ENCODE measurements around the gene CSNK1G1.
"Not testable (repeated sequence)": the region's sequence is repeated elsewhere in the genome, so short reads cannot be mapped to it uniquely, and the experiment has no call there.

The CSNK1G1 gene

DNA sequence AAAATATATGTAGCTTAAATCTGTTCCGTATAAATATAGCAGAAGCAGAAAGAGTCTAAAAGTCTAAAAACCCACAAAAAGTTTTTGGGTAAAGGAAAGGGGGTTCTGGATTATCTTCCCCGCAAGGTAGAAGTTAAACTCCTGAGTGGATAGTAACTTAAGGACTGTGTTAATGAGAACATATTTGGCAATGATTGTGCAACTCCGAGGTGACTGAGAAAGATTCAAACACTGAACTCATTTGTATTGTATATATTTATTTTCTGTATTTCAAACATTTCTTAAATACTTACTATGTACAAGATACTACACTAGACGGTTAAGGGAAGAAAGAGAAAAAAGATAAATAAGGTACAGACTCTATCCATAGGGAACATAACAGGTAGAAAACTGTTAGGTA lies 120.4 kb downstream of the CSNK1G1 start:
- DNase-seq, result no peak

DNA sequence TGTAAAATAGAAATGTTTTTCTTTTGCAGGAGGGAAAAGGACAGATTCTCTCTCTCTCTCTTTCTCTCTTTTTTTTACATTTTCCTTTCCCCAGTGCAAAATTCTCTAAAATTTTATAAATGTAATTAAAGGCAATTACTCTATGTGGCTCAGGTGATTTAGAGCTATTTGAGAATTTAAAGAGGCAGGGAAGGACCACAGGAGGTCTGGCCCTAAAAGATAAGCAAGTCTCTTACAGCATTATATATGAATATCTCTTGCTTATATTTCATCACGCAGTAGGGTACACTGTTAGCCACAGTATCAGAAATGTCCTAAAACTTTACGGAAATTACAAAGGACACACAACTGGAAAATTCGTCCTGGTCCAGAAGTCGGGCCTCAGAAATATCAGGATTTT lies 122.7 kb downstream of the CSNK1G1 start:
- no peak for DNase-seq

DNA sequence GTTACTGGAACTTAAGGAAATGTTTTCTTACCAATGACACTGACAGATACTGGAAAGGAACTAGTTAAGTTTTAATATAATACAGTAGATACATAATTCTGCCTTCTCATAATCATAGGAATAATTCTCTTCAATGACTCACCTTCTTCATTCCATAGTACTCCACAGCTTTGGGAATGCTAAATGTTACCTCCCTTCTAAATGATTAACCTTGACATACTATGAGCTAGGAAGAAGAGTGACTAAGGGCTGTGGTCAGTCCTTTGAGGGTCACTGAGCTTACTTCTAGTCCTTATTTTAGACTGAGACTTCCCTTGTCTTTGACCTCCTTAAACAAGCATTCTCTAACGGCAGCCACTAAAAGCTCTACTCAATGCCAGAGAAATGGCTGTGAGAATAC lies 123.6 kb downstream of the CSNK1G1 start:
- no peak for DNase-seq

DNA sequence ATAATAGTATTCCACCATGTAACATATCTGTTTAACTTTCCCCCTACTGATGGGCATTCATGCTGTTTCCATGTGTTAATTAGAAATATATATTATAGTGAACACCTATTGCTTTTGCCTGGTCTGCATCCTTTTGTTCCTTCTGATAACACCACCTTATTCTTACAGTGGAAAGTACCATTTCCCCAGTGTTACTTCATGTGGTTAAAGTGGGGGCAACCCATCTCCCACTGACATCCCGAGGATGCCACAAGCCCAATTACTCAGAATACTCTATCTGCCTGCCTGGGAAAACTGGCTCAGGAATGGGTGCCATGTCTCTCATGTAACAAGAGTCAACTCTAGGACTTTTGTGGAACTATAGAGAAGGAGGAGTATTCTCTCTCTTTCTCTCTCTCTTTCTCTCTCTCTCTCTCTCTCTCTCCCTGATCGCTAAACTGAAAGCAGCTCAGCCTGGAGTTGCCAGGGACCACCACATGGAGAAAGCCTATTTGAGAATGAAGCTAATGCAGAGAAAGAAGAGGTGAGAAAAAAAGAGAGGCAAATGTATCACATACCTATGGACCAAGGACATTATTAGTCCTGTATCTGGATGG lies 126.7 kb downstream of the CSNK1G1 start:
- DNase-seq, result no peak

DNA sequence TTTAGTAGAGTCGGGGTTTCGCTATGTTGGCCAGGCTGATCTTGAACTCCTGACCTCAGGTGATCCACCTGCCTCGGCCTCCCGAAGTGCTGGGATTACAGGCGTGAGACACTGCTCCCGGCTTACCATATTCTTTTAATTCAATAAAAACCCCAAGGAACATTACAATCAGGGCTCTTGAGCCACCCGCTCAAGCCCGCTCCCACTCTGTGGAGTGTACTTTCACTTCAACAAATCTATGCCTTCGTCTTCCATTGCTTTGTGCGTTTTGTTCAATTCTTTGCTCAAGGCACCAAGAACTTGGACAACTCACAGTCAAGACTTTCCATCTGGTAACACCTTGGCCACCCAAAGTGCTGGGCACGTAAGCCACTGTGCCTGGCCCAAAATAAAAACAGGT lies 130.2 kb downstream of the CSNK1G1 start:
- no peak for DNase-seq

DNA sequence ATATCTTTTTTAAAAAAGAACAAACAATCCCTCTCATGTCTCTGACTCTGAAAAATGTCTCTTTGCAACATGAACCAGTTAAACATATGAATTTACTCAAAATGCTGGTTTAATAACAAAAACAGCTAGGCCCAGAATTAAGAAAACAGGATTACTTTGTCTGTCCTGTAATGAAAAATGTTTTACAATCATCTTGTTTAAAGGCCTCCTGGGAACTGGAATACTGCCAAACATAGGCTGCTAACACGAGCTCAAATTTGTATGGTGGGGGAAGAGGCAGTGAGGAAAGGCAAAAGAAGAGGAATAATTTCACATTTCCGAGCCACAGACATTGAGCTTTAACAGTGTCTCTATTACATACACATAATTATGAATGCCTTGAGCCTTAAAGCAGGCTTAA lies 131.5 kb downstream of the CSNK1G1 start:
- no peak for DNase-seq

DNA sequence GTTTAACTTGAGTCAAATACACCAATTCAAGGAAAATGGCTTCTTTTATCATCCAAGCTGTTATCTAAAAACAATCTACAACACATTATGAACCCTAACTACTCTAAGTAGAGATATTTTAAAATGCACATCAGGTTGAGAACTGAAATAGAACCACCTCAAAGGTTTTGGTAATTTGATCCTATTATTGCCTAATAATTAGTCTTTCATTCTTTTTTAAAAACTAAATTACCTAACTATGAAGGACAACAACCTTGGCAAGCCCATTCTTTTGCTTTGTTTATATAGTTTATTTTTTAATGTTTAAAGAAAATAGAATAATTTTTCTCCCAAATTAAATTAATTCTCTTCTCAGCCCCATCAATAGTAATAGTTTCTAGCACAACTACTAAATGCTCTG lies 132.1 kb downstream of the CSNK1G1 start:
- no peak for DNase-seq

DNA sequence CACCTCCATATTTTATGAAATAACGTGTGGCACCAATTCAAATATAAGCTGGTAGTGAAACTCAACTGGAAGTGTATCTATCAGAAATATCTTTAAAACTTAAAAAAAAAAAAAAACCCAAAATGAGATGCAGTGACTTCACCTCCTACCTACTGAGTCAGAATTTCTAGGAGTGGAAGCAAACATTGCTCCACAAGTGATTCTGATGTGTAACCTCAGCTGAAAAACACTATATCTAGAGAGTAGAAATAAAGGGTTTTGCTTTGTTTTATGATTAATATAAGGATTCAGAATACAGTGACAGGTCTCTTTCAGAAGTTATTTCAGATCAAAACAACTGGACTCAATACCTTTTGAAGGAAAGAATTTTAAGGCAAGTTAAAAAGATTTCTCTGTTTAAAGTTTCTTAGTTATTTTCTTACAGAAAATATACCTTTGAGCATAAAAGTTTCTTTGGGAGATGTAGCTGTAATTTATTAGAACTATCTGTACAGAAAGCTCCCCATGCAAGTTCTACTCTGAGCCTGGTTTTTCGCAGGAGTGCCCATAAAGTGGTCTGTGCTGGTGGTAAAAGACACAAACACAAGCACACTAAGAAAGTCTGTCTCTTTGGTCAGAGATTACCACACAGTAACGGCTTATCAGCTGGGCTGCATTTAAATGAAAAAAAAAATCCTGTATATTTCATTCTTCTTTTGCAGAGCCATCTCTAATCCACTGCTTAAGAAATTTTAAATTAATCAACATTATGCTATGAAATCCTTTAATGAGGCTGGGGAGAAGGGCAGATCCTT lies 133.2 kb downstream of the CSNK1G1 start:
- DNase-seq, result no peak

DNA sequence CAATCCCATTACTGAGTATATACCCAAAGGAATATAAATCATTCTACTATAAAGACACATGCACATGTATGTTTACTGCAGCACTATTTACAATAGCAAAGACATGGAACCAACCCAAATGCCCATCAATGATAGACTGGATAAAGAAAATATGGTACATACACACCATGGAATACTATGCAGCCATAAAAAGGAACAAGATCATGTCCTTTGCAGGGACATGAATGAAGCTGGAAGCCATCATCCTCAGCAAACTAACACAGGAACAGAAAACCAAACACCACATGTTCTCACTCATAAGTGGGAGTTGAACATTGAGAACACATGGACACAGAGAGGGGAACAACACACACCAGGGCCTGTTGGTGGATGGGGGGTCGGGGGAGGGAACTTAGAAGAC lies 134.1 kb downstream of the CSNK1G1 start:
- not testable (repeated sequence) for DNase-seq

DNA sequence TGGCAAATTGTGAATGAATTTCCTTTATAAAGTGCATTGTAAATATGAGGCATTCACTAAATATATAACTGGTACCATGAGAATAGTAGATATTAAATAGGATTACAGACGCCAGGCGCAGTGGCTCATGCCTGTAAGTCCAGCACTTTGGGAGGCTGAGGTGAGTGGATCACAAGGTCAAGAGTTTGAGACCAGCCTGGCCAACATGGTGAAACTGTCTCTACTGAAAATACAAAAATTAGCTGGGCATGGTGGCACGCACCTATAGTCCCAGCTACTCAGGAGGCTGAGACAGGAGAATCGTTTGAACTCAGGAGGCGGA lies 138.6 kb downstream of the CSNK1G1 start:
- DNase-seq, result not testable (repeated sequence)

DNA sequence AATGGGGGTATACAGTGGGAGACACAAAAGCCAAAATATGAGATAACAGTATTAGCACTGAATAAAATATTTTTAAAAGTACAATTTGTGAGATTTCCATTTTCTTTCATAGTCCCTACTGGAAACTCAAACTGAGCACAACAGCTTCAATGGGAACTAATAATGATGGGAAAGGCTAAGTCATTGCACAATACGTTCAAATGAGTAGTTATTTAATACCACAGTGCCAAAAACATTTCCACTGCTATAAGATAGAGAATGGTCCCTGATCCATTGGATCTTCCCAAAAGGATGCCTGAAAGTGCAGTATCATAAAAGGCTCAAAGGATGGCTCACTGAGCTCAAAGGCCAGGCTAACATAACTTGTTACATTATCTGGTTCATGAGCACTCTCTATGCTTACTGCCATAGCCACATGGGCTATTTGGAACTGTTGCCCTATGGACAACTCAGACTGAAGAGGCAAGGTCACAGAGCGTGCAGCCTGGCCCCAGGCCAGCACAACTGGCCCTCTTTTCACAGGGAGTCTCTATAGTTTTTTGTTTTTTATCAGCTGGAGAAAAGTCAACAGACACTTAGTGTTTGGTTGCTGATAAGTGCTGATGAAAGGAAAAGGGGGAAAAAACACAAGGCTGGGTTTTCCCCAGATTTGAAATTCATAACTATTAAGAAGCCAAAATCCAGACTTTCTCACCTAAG lies 139.1 kb downstream of the CSNK1G1 start:
- DNase-seq, result no peak

DNA sequence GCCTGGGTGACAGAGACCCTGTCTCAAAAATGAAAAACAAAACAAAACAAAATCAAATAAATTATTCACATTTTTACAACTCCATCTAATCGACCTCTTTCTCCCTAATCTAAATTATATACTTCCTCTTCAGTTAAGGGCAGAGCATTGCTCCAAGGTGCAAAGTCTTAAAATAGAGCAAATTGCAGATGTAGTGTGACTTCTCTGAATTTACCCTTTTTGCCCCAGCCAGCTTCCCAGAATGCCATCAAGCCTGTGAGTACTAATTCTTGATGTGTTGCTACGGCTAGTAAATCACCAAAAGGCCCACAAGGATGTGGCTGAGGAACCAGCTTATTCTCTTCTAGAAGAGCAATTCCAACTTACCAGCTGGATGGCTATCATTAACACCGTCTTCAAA lies 139.8 kb downstream of the CSNK1G1 start:
- DNase-seq, result no peak

DNA sequence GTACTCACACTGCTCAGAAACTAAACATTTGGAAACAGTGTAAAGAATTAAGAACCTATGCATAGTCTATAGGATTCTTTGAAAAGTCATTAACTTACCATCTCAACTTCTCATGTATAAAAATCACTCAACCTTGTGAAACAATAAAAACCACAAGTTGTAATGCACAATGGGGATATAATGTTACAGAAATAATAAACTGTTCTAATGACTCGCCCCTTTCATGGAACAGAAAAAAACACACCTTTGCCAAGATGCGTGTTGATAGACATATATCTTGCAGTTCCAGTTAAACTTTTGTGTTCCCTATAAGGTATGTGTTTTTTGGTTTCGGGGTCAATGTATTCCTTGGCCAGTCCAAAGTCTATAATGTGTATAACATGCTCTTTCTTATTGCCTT lies 142.3 kb downstream of the CSNK1G1 start:
- DNase-seq, result no peak

DNA sequence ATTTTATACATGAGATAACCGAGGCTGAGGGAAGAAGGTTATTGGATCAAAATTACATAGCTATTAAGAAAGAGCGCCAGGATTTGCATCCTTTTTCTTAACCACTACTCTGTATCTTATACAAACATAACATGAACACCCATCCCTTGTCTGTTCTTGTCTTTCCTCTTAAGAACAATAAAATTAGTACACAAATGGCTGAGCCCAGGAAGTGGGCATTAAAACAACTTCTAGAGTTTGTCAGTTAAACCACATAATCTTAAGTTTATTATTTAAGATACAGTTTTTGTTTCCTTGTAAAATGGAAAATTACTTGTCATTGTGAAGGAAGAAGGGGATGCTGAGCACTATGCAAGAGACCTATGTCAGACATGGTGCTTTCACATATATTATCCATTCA lies 144.3 kb downstream of the CSNK1G1 start:
- no peak for DNase-seq

DNA sequence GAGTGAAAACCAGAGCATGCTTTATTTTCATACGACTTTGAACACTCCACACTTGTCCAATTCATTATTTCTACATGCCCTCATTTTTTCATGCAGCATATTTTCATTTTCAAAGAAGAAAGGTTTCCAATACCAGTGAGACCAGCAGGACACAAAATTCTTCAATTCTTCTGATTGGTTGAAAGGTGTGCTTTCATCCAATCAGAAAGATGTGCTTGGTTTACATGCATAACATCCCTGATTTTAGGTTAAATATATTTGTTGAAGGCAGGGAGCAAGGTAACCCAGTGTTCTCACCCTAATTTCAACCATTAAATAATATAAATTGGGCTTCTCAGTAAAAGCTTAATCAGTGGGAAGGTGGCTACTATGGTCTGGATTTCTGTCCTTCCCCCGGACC lies 145.6 kb downstream of the CSNK1G1 start:
- DNase-seq, result no peak

DNA sequence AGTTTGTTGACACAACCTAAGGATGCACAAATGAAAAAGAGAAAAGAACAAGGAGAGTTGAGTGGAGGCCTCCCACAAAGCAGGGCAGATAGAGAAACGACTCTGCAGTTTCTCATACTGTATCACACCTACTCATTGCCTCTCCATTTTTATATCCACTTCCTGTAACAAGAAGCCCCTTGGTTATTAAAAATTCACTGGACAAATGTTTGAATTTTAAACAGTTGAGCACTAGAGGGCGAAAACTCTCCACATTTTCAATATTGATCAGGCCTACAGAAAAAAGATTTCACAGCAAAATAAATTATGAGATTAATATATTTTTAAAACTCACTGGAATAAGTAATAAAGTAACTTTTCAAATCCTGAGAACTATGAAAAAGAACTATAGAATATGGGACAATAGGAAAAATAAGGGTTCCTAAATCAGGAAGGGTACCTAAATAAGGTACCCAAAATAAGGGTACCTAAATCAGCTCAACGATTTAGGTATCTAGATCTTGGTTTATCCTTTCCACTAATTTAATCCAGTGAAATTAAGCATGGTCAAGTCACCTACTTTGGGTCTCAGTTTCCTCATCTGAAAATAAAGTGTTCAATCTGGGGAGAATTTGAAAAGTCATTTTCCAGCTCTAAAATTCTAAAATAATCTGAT lies 146.2 kb downstream of the CSNK1G1 start:
- DNase-seq, result peak in 1 of 2 donors; percentile 39

DNA sequence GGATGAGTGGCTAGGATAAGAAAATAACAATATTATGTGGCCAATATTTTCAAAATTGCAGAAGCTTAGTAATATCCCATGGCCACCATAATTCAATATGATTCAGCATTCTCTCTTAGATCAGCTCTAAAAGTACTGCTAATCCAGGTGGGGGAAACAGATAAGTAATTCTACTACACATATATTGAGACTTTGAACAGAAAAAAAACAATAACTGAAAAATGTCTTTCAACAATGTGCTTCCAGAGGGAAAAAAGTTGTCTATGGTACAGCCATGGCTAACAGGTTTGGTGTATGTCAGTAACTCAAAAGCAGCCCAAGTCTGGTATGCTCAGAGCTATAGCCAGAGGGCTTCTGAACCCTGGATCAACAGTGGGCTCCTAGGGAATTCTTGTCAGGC lies 150.8 kb downstream of the CSNK1G1 start:
- DNase-seq, result no peak

DNA sequence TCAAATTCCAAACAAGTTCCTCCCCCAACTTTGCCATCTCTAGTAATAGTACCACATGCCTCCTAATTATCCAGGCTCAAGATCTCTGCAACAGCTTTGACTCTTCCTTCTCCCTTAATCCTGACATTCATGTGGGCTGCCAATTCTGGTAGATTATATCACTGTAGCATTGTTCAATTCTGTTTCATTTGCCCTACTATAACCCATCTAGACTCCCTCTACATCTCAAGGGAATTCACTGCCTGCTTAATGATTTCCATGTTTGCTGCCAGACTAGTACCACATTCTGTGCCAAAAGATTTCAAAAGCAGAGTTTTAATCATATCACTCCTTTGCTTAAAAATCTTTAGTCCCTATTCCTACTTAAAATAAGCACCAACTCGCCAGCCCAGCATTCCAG lies 158.5 kb downstream of the CSNK1G1 start:
- DNase-seq, result no peak

DNA sequence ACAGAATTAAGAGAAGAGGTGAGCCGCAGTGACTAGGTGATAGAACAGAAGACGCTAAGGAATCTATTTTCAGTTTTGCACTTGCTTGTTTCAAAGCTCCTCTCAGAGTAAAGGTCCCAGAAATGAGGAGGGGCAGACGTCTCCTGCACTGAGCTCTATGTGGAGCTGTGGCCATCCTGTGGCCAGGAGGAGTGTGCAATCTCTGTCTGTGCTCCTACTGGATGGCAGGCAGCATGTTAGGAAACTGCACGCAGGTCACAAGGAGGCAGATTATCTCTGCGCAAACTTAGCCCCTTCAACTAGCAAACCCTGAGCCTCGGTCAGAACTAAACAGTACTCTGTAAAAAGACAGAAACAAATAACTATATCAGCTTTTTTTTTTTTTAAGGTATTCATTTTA lies 162.0 kb downstream of the CSNK1G1 start:
- DNase-seq, result no peak

DNA sequence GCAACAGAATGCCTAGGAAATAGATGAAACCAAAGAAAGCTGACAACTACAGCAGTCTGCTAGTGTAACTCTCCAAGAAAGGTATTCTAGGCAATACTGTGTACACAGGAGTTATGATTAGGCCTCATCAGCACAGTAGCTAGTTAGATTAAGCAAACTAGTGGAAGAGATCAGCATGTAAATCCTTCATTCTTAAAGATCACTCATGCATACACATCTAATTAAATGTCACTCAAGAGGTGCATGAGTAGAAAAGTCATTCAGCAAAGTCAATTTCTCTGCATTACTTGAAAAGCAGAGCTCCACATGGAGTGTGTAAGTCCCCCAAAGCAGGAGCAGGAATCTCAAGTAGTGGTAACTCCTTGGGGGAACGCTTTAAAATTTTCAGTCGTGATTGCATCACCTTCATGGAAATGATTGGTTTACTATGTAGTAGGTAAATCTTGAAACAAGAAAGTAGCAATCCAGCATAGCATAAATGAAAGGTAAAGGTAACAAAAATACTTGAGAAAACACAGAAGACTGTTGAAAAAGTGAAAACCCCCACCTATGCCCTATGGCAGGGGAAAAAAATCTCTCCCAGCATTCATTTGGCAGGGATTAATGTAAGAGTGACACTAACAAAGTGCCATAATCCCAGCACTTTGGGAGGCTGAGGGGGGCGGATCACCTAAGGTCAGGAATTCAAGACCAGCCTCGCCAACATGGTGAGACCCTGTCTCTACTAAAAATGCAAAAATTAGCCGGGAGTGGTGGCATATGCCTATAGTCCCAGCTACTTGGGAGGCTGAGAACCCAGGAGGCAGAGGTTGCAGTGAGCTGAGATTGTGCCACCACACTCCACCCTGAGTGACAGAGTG lies 163.8 kb downstream of the CSNK1G1 start:
- DNase-seq, result no peak

DNA sequence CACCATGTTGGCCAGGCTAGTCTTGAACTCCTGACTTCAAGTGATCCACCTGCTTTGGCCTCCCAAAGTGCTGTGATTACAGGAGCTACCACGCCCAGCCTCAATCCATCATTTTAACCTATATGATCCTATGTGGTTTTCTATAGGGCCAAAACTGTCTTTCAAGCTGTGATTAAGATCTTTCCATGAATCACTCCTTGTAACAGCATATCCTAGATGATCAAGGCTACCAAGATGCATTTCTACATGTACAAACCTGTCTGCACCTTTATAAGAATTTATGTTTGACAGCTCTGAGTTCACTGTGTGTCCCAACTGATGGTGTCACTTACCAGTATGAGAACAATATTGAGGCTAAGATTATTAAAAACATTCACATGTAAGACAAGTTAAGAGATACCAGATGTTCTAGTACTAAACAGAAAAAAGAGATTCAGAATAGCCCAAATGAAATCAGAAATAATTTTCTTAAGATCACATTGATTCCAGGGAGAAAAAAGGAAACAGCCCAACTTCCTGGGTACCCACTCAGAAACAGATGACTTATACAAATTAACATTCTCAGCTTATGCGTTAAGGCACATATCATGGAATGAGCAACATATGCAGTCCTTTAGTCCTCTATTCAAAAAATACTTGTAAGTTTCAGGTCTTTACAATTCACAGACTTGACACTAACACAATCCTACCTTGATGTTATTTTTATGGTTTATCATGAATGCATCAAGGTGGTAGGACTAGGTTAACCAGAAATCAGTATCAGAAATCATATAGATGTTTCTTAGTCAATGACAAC lies 168.4 kb downstream of the CSNK1G1 start:
- no peak for DNase-seq
